Medulla oblongata (tissue), 1 donor: ENCODE data around the gene TENM4.
A peak's percentile ranks its signal among the peaks of the same experiment; 100 is the strongest.

Experiments
- DNase-seq: peaks from one replicate; pipeline ENCODE4 v3.0.0-alpha.2; 2015; ENCODE audit errors: extremely low spot score

The TENM4 gene

GRCh38 chr11:79122759-79123158, 318.1 kb downstream of the TENM4 start:
- DNase-seq: no peak

DNA sequence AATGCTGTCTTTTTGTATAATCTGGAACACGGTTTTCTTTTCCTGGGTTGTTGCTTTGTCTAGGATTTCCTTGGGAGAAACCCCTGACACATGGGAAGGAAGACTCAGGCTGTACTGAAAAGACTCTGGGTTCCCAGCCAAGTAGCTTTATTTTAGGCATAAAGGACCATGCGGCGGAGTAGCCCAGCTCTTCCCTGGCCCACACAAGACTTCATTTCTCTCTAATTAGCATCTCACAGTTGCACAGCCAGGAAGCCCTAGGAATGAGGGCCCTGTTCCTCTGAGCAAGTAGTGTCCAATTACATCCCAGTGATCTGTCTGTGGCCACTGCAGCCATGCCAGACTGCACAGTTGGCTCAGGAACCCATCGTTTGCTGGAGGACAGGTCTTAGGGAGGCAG, 319.5 kb downstream of the TENM4 start:
- peak; percentile 68 for DNase-seq

DNA sequence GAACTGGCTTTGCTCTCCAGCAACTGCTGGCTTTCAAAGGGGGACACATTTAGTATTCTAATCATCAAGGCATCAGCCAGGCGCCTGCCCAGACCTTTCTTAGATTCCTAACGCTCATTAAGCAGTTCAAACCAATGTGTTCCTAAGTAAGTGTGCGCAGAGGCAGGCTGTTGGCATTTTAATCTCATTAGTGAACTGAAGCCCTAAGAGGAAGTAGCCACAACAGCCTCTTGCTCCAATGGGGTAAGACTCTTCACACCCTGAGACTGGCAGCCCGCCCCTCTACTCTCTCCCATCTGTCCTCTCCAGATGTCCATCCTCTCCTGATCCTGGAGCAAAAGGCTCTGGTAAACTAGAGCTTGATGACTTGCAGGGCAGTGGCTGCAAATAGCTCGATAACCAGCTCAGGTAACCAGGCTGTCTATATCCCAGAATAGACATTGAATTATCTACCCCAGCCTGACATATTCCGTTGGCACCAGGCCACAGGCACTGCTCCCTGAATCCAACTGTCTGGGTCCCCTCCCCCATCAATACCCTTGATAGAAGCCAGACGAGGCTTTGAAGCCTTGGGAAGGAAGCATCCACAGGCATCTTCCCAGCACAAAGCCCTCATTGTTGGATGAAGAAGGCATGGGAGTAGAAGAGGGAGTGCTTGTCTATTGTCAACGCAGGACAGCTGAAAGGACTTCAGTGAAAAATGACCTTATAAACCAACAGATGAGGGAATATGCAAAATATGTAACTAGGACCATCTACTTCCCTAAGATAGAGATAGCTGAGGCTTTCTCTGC, 321.1 kb downstream of the TENM4 start:
- peak; percentile 90 for DNase-seq

- no peak for DNase-seq
Observed at GRCh38 chr11:79117488-79117887, 323.3 kb downstream of the TENM4 start.

DNA sequence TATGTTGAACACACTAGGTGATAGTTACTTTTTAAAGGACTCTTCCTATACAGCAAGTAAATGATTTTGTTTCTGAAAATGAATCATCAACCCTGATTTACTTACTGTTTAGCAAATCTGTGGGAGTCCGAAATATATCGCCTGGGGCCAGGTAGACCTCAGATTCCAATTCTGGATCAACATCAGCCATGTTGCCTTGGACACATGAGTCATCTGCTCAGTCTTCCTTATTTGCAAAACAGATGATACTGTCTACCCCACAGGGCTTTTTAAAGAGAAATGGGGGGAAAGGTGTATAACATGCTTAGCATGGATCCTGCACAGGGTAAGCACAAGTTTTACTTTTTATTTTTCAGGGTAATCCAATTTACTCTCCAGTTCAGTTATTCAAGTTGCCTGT, 324.2 kb downstream of the TENM4 start:
- no peak for DNase-seq

GRCh38 chr11:79113054-79113690, 327.7 kb downstream of the TENM4 start:
- DNase-seq: no peak

- DNase-seq: no peak
Observed at GRCh38 chr11:79110796-79111195, 330.0 kb downstream of the TENM4 start.

GRCh38 chr11:79110321-79110720, 330.5 kb downstream of the TENM4 start:
- DNase-seq: no peak

DNA sequence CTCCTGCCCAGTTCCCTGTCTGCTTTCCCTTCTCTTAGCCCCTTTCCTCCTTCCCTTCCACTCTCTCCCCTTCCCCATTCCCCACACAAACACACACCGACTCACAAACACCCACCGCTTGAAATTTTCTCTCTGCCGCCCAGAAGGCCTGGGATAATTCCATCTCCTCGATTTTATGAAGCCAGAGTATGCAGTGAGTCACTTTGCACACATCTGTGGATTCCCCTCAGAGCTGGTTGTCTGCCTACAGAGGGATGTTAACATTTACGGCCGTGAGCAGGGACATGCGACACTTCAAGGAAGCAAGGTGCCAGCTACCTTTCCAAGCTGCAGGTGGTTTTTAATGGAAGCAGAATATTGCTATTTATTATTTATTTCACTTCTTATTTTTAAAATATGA, 332.0 kb downstream of the TENM4 start:
- no peak for DNase-seq

DNA sequence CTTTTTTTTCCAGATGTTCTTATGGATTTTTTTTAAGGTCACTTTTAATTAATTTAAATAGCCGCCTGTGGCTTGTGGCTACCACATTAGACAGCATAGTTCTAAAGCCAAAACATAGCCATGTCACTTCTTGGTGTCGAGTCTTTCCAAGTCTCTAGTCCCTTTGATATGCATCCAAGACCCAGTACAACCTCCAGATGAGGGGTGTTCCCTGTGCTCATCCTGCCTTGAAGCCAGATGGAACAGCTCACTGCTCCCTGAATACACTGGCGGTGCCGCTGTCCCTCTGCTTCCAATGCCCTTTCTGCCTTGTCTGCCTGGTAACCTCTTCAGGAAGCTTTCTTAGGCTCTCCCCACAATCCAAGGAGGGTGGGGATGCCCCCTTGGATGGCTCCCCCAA, 338.0 kb downstream of the TENM4 start:
- no peak for DNase-seq

DNA sequence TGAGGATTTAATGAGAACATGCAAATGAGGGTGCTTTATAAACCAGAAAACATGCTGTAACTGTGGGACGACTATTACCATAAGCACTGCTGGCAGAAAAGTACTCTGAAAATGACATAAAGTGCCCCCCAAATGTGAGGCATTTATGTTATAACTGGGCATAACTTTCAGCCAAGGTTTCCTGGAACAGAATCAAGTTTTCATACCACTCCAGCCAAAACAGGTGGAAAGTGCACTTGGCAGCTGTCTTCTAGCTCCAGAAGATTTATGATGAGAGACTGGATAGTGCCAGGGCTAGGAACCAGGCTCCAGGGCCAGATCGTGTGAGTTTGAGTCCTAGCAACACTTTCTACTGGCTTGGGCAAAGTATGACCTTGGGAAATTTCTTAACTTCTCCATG, 339.2 kb downstream of the TENM4 start:
- DNase-seq: peak; percentile 63

DNA sequence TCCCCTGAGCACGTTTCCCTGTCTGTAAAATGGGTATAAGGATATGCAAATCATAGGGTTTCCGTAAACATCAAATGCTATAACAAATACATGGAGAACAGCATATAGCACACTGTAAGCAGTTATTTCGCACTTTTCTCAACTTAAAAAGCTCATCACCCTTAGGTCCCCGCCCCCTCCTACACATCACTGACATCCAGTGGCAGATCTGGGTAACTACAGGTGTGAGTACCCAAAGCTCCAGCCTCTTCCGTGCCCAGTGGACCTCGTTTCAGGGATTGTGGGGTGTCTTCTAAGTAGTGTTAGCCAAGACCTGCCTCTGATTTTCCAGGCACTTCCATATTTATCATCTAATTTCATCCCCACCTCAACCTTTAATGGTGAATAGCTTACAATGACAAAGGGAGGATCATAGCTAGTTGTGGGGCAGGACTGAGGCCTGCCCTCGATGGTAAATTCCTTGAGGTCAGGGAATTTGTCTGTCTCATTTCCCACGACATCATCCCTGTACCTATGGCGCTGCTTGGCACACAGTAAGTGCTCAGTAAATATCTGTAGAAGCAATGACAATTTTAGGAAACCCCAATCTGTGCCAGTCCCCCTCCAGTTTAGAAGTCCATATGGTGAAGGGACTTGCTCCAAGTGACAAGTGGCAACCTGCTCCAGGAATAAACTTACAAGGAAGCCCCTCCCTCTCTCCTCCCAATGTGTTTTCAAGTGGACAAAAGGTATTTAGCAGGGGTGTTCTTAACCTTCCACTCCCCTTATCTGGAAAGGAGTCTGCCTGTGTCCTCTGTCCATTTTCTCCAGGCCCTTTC, 340.5 kb downstream of the TENM4 start:
- peak; percentile 54 for DNase-seq

DNA sequence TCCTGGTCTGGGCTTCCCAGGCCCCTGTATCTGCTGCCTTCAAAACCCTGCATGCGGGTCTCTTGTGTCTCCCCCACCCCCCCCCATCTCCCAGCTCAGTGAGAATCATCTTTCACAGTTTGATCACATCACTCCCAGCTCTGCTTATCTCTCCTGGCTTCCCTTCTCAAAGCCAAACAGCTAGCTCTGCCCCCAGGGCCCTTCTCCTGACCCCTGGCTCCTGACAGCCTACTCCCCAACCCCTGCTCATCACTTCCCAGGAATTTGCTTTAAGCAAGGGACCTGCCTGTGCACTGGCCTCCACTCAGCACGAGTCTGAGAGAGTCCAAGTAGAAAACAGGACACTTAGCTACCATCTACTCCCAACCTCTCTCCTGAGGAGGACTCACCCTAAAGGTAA, 342.7 kb downstream of the TENM4 start:
- DNase-seq: no peak

DNA sequence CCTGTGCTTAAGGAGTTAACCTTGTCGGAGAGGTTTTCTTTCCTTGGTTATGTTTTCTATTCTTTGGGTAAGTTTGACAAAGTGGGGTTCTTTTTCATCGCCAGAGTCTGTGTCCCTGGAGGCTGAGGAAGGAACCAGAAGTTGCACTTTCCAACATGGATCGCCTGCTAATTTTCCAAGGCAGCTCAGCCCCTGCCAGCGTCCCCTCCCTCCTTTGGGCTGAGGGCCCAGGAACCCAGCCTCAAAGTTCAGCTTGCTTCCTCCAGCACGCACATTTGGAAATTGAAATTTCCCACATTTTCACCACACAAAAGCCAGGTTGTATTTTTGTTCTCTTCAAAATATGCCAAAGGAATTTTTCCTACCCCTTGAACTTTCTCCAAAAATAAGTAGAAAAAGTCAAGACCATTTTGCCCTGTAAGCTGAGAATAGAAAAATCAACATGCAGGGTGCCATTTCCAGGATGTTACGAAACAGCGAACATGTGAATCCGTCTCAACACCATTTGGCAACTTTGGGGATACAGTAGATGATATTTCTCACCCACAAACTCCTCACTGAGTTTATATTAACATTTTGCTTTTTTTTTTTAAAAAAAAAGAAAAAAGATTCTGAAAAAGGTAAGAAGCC, 343.5 kb downstream of the TENM4 start:
- no peak for DNase-seq

DNA sequence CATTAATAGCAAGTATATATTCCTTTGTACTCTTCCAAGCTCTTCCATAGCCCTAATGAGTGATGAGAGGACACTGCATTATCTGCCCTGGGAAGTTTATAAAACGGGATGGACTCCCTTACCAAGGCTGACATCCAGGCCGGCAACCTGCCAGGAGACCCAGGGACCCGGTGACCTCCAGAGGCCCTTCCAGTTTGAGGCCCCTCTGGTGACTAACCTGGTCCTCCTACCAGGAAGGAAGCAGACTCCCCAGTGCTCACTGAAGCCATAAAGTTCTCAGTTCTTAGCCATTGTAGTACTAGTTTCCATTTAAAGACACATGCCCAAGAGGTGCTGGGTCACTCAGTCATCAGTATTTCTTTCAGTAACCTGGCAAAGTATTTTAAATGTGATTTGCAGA, 345.4 kb downstream of the TENM4 start:
- DNase-seq: no peak

DNA sequence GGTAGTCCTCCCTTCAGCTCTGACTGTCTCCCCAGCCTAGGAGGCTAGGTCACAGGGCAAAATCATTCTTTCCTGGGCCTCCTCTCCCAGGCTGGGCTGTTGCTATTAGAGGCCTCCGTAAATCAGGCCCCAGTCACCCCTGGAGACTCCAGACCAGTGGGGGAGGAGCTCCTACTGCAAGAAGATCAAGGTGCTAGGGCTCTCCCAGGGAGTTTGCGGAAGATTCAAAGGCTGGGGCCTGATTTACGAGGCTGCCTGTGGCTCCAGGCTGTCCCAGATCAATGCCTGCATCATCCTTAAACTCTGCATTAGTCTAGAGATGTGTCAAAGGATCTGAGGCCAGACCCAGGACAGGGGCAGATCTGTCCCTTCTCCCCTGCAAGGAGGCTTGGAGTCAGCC, 346.2 kb downstream of the TENM4 start:
- no peak for DNase-seq

- no peak for DNase-seq
Observed at GRCh38 chr11:79092791-79093353, 348.0 kb downstream of the TENM4 start.

- no peak for DNase-seq
Observed at GRCh38 chr11:79090191-79090705, 350.6 kb downstream of the TENM4 start.

DNA sequence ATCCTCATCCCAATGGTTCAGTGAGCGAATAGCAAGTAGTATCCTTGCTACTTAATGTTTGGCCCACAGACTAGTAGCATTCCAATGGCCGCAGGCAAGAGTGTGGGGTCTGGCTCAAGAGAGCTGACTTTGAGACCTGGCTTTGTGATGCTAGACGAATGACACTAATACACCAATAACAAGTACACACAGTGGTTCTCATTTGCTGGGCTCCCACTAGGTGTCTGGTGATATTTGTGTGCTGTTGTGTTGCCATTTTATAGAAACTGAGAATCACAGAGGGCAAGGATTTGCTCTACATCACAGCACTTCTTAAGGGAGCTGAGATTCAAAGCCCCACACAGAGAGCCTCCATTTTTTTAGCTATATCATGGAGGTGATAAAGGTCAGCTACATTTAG, 351.2 kb downstream of the TENM4 start:
- DNase-seq: no peak

DNA sequence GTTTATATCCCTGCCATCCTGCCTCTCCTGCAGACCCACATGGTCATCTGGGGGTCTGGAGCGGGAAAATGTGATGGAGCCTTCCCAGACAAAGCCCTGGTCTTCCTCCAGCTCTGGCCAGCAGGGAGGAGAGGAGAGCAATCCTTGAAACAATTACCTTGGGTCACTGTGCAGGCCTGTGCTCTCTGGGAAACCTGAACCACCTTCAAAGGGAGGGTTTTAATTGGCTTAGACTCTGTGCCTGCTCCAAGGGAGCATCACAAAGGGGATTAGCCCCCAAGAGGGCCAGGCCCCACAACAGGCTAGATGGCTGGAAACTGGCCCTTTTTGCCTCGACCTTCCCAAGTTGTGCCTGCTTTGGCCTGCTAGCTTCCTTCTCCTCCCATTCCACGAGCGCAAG, 351.9 kb downstream of the TENM4 start:
- no peak for DNase-seq

DNA sequence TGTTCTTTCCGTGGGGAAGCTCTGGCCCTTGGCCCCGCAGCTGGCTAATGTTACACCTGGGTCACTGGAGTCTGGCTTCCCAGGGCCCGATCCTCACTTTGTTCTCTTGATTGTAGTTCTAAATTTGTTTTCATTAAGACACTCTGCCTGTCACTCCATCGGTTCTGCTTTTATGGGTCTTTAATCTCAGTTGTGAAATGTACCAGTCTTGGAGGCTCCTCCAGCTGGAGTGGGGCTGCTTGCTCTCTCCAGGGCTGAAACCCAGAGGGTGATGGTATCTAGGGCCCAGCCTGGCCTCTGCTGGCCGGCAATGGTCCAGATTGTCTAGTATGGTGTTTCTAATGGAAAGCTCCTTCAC, 352.9 kb downstream of the TENM4 start:
- DNase-seq: no peak
